Activated naive CD8-positive, alpha-beta T cell treated with anti-CD3 and anti-CD28 coated beads, Interleukin-2, amount 50 U/mL, for 24 hours (primary cell): Measurements from ENCODE around the gene OPA1.

Experiments
- ATAC-seq: fragments of 150-1000 bp; cut with Tn5 transposase; one replicate; pipeline ENCODE4 v1.10.0; 2021
- DNase-seq: peaks from one replicate; pipeline ENCODE4 v3.0.0; 2021
- H3K27ac Mint-ChIP-seq: one replicate; pipeline ENCODE4 v1.8.0; 2021; ENCODE audit warnings: mild to moderate bottlenecking, mixed read lengths
- H3K27me3 Mint-ChIP-seq: one replicate; pipeline ENCODE4 v1.8.0; 2021; ENCODE audit warnings: mixed read lengths
- H3K36me3 Mint-ChIP-seq: one replicate; pipeline ENCODE4 v1.8.0; 2021; ENCODE audit warnings: low read depth, mixed read lengths
- H3K4me1 Mint-ChIP-seq: one replicate; pipeline ENCODE4 v1.8.0; 2021; ENCODE audit warnings: mixed read lengths
- H3K4me3 Mint-ChIP-seq: one replicate; pipeline ENCODE4 v1.8.0; 2021; ENCODE audit warnings: mild to moderate bottlenecking, moderate library complexity, mixed read lengths
- H3K9me3 Mint-ChIP-seq: one replicate; pipeline ENCODE4 v1.8.0; 2021; ENCODE audit warnings: mixed read lengths

Gene OPA1

GRCh38 chr3:193742628-193743027 is 149.6 kb downstream of the OPA1 start:
- ATAC-seq, result no peak
- H3K9me3 Mint-ChIP-seq, result no peaks in the 10 kb centered on the region
- H3K4me3 Mint-ChIP-seq, result no peak overlapping the region
- peaks cover 6% of the 10 kb centered on the region for H3K27me3 Mint-ChIP-seq
- H3K4me1 Mint-ChIP-seq, result peaks cover 7% of the 10 kb centered on the region
- DNase-seq, result no peak
- H3K36me3 Mint-ChIP-seq, result no peaks in the 10 kb centered on the region
- H3K27ac Mint-ChIP-seq, result no peak overlapping the region

GRCh38 chr3:193743702-193744047 is 150.7 kb downstream of the OPA1 start:
- Mint-ChIP-seq H3K4me1 (peaks cover 7% of the 10 kb centered on the region), H3K9me3 (no peaks in the 10 kb centered on the region), H3K27me3 (peaks cover 6% of the 10 kb centered on the region), H3K4me3 (no peak overlapping the region), H3K27ac (no peak overlapping the region), H3K36me3 (no peaks in the 10 kb centered on the region)
- ATAC-seq, result peak; percentile 28
- no peak for DNase-seq

- H3K36me3 Mint-ChIP-seq, result no peaks in the 10 kb centered on the region
- DNase-seq (no peak), ATAC-seq (peak; percentile 15)
- no peaks in the 10 kb centered on the region for H3K9me3 Mint-ChIP-seq
- no peak overlapping the region for H3K27ac Mint-ChIP-seq
- H3K4me1 Mint-ChIP-seq, result peaks cover 7% of the 10 kb centered on the region
- H3K4me3 Mint-ChIP-seq, result no peak overlapping the region
- peaks cover 11% of the 10 kb centered on the region for H3K27me3 Mint-ChIP-seq
Observed at GRCh38 chr3:193744048-193744821, 151.2 kb downstream of the OPA1 start.

GRCh38 chr3:193744822-193745684 is 152.0 kb downstream of the OPA1 start:
- Mint-ChIP-seq H3K4me3 (no peak overlapping the region), H3K27ac (no peak overlapping the region), H3K4me1 (peaks cover 7% of the 10 kb centered on the region), H3K27me3 (peaks cover 11% of the 10 kb centered on the region), H3K9me3 (peaks cover 4% of the 10 kb centered on the region), H3K36me3 (no peaks in the 10 kb centered on the region)
- DNase-seq (no peak), ATAC-seq (no peak)

- DNase-seq, result no peak
- Mint-ChIP-seq H3K9me3 (peaks cover 4% of the 10 kb centered on the region), H3K4me1 (peaks cover 7% of the 10 kb centered on the region), H3K4me3 (no peak overlapping the region), H3K36me3 (no peaks in the 10 kb centered on the region), H3K27ac (no peak overlapping the region), H3K27me3 (peaks cover 11% of the 10 kb centered on the region)
- no peak for ATAC-seq
Observed at GRCh38 chr3:193746832-193747231, 153.8 kb downstream of the OPA1 start.
